HTERT RPE-1 (cell line): Measurements from ENCODE around the gene TENT5D.
"Not testable (repeated sequence)": the region's sequence is repeated elsewhere in the genome, so short reads cannot be mapped to it uniquely, and the experiment has no call there.

Source experiments
- in situ Hi-C: fragments of 300-500 bp; cut with MboI; formaldehyde crosslinking; loops from 4 replicates; pipeline ENCODE4 v1.14.3; 2020; ENCODE audit warnings: low sequenced_read_pairs

Gene TENT5D

DNA sequence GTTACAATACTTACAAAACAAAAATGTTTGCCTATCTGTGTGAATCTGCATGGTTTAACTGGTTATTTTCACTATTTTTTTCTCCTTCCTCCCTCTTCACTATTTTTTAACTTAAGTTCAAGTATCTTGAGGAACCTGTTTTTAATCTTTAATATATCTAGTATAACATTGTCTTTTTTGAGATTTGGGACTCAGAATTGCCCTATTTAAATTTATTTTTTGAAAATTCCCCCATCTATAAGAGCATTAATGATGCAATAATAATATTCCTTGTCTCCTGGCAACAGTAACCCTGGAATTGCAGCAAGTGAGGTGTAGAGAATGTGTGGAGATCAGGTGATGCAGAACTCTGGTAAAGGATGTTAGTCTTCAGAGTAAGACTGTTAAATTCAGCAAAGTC, at the start of gene TENT5D:
TENT5D (plus strand) TSS at position 301 of the 400 bp plus-strand sequence. CDS start 22,093 bp downstream, outside the sequence.
- in situ Hi-C loops: no loop called here

GRCh38 chrX:80385651-80386050, 34.6 kb upstream of the TENT5D start:
- in situ Hi-C loops: not testable (repeated sequence)

DNA sequence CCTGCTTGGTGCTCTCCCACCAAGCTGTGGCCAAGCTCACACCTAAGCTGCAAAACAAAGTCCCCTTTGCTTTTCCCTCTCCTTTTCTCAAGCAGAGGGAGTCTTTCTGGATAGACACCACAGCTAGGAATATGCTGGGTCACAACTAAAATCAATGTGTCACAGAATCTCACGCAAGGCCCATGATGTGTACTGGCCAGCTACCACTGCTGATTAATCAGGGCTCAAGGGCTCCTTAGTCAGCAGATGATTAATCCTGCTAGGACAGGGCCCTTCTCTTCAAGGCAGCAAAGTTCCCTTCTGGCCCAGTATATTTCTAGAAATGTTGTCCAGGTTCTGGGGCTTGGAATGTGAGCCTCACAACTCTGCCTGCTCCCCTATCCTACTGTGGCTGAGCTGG, 32.0 kb upstream of the TENT5D start:
- in situ Hi-C loops: no loop called here

DNA sequence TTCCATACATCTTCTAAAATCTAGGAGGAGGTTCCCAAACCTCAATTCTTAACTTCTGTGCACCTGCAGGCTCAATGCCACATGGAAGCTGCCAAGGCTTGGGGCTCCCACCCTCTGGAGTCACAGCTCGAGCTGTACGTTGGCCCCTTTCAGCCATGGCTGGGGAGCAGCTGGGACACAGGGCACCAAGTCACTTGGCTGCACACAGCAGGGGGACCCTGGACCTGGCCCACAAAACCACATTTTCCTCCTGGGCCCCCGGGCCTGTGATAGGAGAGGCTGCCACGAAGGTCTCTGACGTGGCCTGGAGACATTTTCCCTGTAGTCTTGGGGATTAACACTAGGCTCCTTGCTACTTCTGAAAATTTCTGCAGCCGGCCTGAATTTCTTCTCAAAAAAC, 8.2 kb upstream of the TENT5D start:
- in situ Hi-C loops: no loop called here

GRCh38 chrX:80423000-80423399, 2.8 kb downstream of the TENT5D start:
- in situ Hi-C loops: no loop called here

DNA sequence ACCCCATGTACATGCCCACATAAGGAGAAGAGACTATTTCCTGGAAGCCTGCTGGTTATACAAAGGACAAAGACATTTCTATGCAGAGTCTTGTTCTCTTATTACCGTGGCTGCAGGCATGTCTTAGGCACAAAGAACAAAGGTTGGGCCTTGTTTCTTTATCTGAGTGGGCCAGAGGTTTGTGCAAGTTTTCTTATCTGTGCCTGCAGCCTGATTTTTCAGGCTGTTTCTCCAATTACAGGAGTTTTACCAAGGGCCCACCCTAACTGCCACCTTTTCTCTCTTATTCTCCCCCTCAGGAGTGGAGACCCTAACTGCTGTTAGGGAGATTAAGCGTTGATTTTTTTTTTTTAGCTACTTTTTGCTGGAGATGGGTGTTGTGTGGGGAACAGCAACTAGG, 3.5 kb downstream of the TENT5D start:
- in situ Hi-C loops: no loop called here

DNA sequence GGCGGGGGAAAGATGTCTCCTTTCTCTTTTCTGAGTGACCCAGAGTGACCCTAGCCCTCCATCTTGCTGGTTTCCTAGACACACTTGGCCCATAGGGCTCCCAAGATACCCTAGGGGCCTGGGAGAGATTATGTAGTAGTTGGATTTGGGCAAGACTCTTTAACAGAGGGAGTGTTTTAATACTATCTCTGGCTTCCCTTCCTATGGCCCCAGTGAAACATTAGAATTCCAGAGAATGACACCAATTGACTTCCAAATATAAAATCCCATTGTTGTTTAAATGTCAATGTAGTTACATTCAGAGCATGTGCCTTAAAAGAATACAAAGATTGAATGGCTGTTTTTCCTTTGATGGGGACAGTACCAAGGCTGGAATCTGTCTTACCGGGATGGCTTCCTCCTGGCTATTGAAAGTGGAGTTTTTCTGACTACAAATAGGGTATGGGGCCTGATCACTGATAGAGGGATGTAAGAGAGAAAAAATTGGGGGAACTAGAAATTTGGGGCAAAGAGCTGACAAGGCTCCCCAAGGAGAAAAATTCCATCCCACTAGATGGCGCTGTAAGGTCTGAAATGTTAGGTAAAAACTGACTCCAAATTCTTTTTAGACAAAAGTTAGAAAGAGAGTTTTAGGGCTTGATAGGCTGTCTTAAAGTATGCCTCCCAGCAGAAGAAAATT, 10.7 kb downstream of the TENT5D start:
- in situ Hi-C loops: no loop called here

GRCh38 chrX:80431505-80431832, 11.2 kb downstream of the TENT5D start:
- in situ Hi-C loops: no loop called here

GRCh38 chrX:80432441-80432840, 12.2 kb downstream of the TENT5D start:
- in situ Hi-C loops: no loop called here

DNA sequence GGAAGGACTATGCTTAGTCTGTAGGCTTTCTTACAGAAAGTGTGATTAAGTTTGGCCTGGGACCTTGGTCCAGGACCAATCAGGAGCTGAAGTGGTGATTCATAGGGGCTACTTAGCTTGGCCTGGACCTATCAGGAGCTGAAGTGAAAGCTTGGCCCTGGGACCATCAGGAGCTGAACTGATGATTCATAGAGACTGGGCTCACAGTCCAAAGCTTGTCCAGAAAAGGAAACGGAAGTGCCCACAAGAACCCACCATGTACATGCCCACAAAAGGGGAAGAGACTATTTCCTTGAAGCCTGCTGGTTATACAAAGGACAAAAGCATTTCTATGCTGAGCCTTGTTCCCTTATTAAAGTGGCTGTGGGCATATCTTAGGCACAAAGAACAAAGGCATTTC, 12.6 kb downstream of the TENT5D start:
- in situ Hi-C loops: no loop called here

- in situ Hi-C loops: not testable (repeated sequence)
Measured at GRCh38 chrX:80468166-80468565, 47.9 kb downstream of the TENT5D start.

DNA sequence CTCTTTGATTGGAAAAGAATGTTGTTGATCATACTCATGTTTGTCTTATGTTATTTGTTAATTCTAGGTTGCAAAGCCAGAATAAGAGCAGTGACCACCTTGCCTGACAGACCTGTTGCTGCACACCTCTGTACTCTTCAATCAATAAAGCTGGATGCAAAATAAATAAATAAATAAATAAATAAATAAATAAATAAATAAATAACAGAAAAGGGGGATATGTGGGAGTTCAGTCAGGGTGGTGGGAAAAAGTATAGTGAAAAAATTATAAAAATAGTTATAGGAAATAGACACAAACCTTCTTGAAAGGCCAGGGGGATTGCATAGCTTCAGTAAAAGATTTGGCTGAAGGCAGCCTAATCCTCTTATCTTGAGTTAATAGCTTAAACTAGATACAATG, 51.3 kb downstream of the TENT5D start:
- in situ Hi-C loops: no loop called here

DNA sequence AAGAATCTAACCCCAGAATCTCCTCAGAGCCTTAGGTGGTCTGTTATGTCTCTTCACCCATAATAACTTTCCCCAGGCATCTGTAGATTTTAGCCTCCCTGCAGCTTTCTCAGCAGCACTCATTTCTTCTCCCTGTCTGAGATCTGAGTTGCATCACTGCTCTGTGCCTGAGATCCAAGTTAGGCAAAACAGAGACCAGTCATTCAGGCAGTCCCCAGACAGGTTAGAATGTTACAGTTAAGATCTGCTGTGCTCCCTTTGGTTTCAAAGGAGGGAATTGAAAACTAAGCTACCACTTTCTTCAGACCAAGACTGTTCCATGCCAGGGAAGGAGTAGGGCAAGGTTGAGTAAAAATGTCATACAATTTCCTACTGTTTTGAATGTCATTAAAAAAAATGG, 65.3 kb downstream of the TENT5D start:
- in situ Hi-C loops: no loop called here

- in situ Hi-C loops: no loop called here
Measured at GRCh38 chrX:80486299-80486698, 66.1 kb downstream of the TENT5D start.

DNA sequence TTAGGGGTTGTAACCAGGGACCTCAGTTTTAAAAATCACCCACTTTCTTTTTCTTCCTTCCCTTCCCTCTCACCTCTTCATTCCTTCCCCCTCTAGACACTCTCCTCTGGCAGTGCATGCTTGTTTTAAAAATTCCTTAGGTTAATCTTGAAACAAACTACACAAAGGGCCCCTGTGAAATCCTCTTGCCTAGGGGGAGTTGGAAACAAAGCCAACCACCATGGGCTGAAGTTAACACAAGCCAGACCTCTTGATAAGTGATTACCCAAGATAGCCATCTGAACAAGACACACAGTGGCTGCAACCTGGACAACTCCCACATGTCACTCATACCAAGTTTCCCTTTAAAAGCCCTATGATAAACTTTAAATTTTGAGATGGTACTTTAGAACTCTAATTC, 68.9 kb downstream of the TENT5D start:
- in situ Hi-C loops: no loop called here
